Measurements from ENCODE around the gene ADCY4. TPM values are rescaled to one million over a fixed set of nuclear protein-coding genes. Genes with fewer than 3 reads are reported as not detected.

ADCY4 gene
- total RNA-seq, 1 experiment from 2014 or later: 3.4 TPM

DNA sequence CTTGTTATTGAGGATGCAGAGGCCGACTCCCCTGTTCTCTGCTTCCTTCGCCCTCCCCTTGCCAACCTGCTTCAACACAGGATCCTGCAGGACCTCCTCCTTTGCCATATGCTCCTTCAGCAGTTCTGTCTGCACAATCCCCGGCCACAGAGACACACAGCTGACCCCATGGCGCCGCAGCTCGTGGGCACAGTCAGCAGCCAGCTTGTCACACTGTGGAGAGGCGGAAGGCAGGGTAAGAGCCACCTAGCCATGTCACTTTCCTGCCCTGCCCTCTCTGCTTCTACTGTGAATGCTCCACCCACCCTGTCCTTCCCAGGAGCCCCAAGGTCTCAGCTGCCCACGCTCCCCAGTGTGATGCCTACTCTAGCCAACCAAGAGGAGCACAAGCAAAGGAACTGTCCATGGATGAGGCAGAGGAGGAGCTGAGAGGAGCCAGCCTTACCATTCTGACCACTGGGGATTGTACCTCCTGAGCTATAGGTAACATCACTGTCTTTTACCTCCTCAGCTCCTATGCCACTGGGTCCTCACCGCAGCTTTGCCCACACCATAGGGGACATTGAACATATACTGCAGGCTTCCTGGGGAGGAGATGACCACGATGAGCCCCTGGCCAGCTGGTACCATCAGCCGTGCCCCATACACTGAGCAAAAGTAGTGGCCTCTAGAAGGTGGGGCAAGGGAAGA is 42.6 kb downstream of the ADCY4 start:
- Mint-ChIP-seq H3K4me1 (ENCODE audit: low read depth, unreplicated experiment) (peaks cover 14% of the 10 kb centered on the region), H3K27ac (ENCODE audit: unreplicated experiment) (no peak overlapping the region), H3K4me3 (ENCODE audit: low read depth, unreplicated experiment) (no peak overlapping the region), H3K9me3 (ENCODE audit: low read depth, unreplicated experiment) (no peaks in the 10 kb centered on the region), H3K36me3 (ENCODE audit: insufficient read depth, unreplicated experiment) (peaks cover 8% of the 10 kb centered on the region), H3K27me3 (ENCODE audit: unreplicated experiment) (no peaks in the 10 kb centered on the region)
- BruUV-seq (replicated peaks): no TSS peak
- DNase-seq: no peak
- intact Hi-C loops (cut with micrococcal nuclease; ENCODE audit: unreplicated experiment): no loop called here
- CTCF ChIA-PET: interaction anchor here (1.3 kb wide), 1 partner anchor 49 kb away, joined by 4 read pairs; no protein-coding TSS in a partner anchor
- TF ChIP-seq, protein P1, sequence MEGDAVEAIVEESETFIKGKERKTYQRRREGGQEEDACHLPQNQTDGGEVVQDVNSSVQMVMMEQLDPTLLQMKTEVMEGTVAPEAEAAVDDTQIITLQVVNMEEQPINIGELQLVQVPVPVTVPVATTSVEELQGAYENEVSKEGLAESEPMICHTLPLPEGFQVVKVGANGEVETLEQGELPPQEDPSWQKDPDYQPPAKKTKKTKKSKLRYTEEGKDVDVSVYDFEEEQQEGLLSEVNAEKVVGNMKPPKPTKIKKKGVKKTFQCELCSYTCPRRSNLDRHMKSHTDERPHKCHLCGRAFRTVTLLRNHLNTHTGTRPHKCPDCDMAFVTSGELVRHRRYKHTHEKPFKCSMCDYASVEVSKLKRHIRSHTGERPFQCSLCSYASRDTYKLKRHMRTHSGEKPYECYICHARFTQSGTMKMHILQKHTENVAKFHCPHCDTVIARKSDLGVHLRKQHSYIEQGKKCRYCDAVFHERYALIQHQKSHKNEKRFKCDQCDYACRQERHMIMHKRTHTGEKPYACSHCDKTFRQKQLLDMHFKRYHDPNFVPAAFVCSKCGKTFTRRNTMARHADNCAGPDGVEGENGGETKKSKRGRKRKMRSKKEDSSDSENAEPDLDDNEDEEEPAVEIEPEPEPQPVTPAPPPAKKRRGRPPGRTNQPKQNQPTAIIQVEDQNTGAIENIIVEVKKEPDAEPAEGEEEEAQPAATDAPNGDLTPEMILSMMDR (IDR thresholded peaks at IDR 0.05; ENCODE audit: unreplicated experiment): no peak

DNA sequence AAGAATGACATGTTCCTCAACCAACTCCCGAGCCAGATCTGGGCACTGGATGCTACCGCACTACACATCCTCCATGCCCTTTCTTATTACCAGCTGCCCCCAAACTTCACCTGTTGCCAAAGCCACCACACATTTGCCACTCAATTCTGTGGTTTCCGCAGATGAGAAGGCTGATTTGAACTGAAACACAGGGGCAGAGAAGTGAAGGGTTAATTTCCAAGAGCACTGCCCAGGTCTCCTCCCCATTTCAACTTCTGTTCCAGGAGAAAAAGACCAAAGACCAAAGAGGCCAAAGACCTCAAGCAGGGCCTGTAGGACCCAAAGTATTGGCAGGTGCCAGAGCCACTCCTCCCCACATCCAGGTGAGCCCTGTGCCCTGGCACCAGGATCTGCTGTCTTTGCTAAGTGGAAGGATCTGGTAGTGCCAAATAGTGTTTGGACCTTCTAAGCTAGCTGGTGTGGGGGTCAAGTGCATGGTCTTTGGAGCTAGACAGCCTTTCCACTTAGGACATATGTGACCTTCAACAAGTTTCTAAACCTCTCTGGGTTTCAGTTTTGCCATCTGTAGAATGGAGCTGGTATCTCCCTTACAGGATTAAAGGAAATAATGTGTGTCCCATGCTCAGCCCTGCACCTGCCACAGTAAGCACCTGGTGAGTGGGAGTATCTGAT is 43.3 kb downstream of the ADCY4 start:
- Mint-ChIP-seq H3K36me3 (ENCODE audit: insufficient read depth, unreplicated experiment) (peaks cover 2% of the 10 kb centered on the region), H3K27me3 (ENCODE audit: unreplicated experiment) (no peaks in the 10 kb centered on the region), H3K9me3 (ENCODE audit: low read depth, unreplicated experiment) (no peaks in the 10 kb centered on the region), H3K4me1 (ENCODE audit: low read depth, unreplicated experiment) (peaks cover 8% of the 10 kb centered on the region), H3K4me3 (ENCODE audit: low read depth, unreplicated experiment) (no peak overlapping the region), H3K27ac (ENCODE audit: unreplicated experiment) (no peak overlapping the region)
- intact Hi-C loops (cut with micrococcal nuclease; ENCODE audit: unreplicated experiment): no loop called here
- no peak for DNase-seq
- CTCF ChIA-PET: no interaction called here
- TF ChIP-seq, protein P1 (IDR thresholded peaks at IDR 0.05; ENCODE audit: unreplicated experiment): no peak
- BruUV-seq (replicated peaks): no TSS peak

GRCh38 chr14:24290746-24291145 is 44.1 kb downstream of the ADCY4 start:
- TF ChIP-seq, protein P1 (IDR thresholded peaks at IDR 0.05; ENCODE audit: unreplicated experiment): no peak
- no peaks in the 10 kb centered on the region for H3K36me3 Mint-ChIP-seq (ENCODE audit: insufficient read depth, unreplicated experiment)
- H3K4me3 Mint-ChIP-seq (ENCODE audit: low read depth, unreplicated experiment): no peak overlapping the region
- H3K27ac Mint-ChIP-seq (ENCODE audit: unreplicated experiment): no peak overlapping the region
- CTCF ChIA-PET: no interaction called here
- no peaks in the 10 kb centered on the region for H3K27me3 Mint-ChIP-seq (ENCODE audit: unreplicated experiment)
- DNase-seq: no peak
- no TSS peak for BruUV-seq (replicated peaks)
- no peaks in the 10 kb centered on the region for H3K4me1 Mint-ChIP-seq (ENCODE audit: low read depth, unreplicated experiment)
- H3K9me3 Mint-ChIP-seq (ENCODE audit: low read depth, unreplicated experiment): no peaks in the 10 kb centered on the region
- intact Hi-C loops (cut with micrococcal nuclease; ENCODE audit: unreplicated experiment): no loop called here

GRCh38 chr14:24289649-24290280 is 45.1 kb downstream of the ADCY4 start:
- Mint-ChIP-seq H3K4me1 (ENCODE audit: low read depth, unreplicated experiment) (no peaks in the 10 kb centered on the region), H3K9me3 (ENCODE audit: low read depth, unreplicated experiment) (no peaks in the 10 kb centered on the region), H3K36me3 (ENCODE audit: insufficient read depth, unreplicated experiment) (no peaks in the 10 kb centered on the region), H3K27me3 (ENCODE audit: unreplicated experiment) (no peaks in the 10 kb centered on the region), H3K4me3 (ENCODE audit: low read depth, unreplicated experiment) (no peak overlapping the region), H3K27ac (ENCODE audit: unreplicated experiment) (no peak overlapping the region)
- CTCF ChIA-PET: no interaction called here
- no TSS peak for BruUV-seq (replicated peaks)
- TF ChIP-seq, protein P1 (IDR thresholded peaks at IDR 0.05; ENCODE audit: unreplicated experiment): no peak
- no peak for DNase-seq
- intact Hi-C loops (cut with micrococcal nuclease; ENCODE audit: unreplicated experiment): no loop called here
